Fibroblast of upper back skin (primary cell): ENCODE results near the gene IQCN.

ENCODE experiments used
- DNase-seq: peaks from one replicate; pipeline ENCODE4 v3.0.0-alpha.2; 2013

The IQCN gene, protein sequence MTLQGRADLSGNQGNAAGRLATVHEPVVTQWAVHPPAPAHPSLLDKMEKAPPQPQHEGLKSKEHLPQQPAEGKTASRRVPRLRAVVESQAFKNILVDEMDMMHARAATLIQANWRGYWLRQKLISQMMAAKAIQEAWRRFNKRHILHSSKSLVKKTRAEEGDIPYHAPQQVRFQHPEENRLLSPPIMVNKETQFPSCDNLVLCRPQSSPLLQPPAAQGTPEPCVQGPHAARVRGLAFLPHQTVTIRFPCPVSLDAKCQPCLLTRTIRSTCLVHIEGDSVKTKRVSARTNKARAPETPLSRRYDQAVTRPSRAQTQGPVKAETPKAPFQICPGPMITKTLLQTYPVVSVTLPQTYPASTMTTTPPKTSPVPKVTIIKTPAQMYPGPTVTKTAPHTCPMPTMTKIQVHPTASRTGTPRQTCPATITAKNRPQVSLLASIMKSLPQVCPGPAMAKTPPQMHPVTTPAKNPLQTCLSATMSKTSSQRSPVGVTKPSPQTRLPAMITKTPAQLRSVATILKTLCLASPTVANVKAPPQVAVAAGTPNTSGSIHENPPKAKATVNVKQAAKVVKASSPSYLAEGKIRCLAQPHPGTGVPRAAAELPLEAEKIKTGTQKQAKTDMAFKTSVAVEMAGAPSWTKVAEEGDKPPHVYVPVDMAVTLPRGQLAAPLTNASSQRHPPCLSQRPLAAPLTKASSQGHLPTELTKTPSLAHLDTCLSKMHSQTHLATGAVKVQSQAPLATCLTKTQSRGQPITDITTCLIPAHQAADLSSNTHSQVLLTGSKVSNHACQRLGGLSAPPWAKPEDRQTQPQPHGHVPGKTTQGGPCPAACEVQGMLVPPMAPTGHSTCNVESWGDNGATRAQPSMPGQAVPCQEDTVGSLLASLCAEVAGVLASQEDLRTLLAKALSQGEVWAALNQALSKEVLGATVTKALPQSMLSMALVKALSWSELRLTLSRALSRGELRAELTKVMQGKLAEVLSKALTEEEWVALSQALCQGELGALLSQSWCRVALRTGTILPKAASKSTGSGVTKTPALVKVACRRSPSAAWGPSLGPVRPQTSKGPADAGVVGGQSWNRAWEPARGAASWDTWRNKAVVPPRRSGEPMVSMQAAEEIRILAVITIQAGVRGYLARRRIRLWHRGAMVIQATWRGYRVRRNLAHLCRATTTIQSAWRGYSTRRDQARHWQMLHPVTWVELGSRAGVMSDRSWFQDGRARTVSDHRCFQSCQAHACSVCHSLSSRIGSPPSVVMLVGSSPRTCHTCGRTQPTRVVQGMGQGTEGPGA (N-terminal part only)

DNA sequence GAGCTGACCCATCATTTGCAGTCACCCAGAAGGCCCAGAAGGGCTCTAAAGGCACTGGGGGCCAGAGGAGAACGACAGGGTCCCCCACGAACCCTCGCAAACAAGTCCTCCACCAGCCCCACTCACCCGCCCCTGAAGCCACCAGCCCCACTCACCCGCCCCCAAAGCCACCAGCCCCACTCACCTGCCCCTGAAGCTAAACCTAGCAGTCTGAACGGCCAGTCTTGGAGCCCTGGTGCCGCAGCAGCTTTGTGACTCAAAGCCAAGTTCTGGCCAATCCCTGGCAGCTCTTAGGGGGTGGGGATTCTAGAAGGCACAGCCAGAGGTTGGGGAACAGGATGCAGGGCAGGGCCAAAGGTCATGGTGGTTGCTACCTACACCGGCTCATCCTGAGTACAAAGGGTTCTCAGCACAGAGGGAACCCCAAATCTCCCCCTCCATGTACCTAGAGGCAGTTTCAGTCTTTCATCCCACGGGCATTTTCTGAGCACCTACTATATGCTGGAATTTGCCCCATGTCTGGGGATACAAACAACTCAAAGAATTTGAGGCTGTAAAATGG, at the start of gene IQCN:
Gene IQCN (minus strand): TSS at position 234 of the 562 bp plus-strand sequence. CDS start 4,974 bp downstream, outside the sequence.
- no peak for DNase-seq

DNA sequence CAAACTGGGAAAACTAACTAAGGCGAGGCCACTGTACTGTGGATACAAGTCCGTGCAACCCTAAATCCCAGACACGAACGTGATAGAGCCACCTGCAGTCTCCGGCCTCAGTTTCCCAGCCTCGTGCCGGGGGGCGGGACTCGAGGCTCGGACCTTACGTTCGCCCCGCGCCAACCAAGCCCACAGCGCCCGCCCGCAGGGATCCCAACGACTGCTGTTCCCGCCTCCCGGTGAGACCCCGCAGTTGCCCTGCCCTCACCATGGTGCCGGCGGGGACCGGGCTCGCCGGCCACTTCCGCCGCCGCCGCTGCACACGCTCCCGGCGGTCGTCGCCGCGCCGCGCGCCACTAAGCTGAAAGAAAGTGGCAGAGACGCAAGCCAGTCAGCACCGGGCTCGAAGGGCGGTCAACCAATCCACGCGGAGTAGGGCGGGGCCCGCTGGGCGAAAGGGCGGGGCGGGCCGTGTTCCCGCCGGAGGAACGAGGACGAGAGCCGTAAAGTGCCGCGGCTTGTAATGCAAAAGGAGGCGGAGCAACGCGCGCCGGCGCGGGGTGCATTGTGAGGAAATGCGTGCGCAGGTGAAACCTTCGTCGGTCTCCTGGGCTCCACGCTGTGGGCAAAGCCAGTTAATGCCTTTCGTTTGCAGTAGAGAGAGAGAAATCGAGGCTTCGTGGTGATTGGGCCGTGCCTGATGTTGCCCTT, 48.7 kb upstream of the IQCN start, which contains the start of gene LSM4:
Gene LSM4 (minus strand): TSS at position 318 of the 702 bp plus-strand sequence. CDS start 56 bp downstream, at position 262.
- peak; percentile 96 for DNase-seq

DNA sequence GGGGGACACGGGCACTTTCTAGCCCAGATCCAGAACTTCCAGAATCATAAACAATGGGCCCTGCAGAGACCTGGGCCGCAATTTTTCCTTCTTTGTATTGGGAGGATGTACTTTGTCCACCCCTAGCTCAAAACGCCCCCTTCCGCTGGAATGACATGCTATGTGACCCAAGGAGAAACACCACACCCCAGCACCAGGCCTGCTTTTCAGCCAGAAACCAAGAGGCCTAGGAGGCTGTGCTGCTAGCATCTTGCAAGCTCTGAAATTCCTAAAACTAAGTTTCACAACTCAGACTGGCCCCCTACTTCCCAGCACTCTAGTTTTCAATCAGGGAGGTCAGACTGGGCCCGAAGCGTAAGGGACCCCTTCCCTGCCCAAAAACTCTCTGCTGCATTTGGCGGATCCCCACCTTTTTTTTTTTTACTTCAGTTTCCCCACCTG, 48.1 kb upstream of the IQCN start:
- peak; percentile 65 for DNase-seq

- peak; percentile 39 for DNase-seq
Measured at GRCh38 chr19:18321734-18322102, 47.5 kb upstream of the IQCN start.

DNA sequence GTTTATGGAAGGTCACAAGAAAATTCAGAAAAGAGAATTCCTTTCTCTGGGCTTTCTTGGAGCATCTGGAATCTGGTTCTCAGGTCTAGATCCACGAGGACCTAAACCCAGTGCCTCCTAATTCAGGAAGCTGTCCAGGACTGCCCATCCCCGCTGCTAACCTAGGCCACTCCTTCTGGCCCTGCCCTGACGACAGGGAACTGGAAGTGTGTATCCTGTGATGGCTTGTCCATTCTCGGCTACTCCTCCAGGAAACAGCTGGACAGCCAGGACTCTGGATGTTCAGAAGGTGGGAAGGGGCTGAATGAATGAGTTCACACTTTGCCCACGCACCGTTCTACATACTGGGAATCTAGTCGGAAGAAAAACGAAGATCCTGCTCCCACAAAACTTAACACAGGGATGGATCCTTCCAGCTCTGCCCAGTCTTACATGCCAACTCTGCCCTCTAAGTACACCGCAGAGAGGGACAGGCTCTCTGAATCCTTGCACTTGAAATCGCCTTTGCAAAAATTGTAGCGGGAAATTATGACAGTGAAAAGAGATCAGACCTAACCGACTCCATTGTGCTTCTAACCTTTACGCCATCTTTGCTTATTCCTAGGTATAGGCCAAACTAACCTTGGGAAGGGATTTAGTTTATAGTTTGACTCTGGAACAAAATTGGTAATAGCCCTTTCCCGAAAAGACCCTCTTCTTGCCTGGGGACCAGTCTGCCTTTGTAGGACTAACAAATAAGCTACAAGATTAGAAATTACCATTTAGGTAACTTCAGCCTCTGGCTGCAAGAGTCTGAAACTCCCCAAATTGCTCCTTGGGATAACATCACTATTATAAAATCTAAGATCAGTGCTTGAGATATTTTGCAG, 46.8 kb upstream of the IQCN start:
- no peak for DNase-seq

DNA sequence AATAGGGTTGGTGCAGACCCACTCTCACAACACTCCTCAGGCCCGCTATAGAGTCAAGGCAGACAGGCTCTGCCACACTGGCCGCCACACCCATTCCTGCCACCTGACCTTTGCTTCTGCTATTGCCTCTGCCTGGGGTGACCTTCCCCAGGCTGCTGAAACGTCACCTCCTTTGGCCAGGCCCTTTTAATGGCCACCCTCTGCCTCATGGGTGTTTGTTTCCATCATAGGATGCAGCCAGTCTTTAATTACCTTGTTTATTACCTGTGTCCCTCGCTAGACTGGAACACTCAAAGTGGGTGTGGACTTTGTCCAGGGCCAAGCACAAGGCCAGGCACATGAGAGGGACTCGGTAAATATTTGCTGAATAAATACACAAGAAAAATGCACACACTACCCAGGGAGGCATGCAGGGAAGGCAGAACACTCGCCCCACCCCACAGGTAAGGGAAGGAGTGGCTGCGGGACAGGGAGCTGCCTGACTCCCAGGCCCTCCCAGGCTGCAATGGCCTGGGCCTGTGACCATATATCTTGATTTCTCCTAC, 45.4 kb upstream of the IQCN start:
- DNase-seq: no peak

GRCh38 chr19:18317961-18318800, 43.9 kb upstream of the IQCN start:
- no peak for DNase-seq

DNA sequence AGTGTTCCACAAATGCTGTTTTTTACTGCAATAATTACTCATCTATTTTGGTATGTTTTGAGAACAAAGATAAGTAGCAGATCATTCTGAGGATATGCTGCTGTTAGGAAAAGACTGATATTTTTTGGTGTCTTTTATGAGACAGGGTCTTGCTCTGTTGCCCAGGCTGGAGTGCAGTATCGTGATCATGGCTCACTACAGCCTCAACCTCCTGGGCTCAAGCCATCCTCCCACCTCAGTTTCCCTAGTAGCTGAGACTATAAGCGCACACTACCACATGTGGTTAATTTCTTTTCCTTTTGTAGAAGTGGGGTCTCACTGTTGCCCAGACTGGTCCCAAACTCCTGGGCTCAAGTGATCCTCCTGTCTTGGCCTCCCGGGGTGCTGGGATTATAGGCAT, 39.1 kb upstream of the IQCN start:
- no peak for DNase-seq

- DNase-seq: no peak
Measured at GRCh38 chr19:18312092-18312534, 37.9 kb upstream of the IQCN start.

DNA sequence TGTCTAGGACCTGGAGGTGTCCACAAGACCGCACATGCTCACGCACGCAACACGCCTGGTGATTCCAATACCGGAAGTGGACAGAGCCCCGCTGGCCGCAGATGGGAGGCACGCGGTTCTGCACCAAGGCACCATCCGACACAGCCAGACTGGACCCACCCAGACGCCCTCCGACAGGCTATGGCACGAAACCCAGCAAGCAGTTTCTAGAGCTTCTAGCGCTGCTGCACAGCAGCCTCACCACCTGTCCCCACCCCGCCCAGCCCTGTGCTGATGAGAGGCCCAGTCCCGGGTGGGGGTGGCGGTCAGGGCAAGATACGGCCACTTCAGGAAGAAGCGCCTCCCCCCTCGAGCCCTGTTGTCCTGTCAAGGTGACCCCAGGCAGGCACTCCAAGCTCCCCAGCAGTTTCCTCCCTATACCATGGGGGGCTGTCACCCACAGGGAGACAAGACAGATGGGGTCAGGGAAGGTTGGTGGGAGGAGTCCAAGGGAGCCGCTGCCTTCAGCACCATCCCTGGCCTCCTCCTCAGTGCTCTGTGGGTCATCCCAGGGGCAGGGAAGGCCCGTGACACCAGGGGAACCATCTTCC, 37.3 kb upstream of the IQCN start:
- no peak for DNase-seq

DNA sequence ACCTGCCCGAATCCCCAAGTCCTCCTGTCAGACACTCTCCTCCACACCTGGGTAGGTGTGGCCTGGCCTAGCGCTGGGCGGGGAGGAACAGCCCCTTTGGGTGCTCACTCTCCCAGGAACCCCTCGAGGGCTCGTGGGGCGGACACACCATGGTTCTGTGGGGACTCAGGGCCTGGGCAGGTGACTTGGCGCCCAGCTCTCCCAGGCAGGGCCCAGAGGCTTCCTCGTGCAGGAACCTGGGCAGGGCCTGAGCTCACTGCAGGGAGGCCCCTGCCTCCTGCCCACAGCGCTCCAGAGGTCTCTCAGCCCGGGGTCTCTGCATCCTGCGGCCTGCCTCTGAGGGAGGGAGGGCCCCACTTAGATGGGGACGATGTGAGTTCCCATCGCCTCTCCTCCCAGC, 36.7 kb upstream of the IQCN start:
- DNase-seq: no peak

- no peak for DNase-seq
Measured at GRCh38 chr19:18310118-18310909, 36.1 kb upstream of the IQCN start.

DNA sequence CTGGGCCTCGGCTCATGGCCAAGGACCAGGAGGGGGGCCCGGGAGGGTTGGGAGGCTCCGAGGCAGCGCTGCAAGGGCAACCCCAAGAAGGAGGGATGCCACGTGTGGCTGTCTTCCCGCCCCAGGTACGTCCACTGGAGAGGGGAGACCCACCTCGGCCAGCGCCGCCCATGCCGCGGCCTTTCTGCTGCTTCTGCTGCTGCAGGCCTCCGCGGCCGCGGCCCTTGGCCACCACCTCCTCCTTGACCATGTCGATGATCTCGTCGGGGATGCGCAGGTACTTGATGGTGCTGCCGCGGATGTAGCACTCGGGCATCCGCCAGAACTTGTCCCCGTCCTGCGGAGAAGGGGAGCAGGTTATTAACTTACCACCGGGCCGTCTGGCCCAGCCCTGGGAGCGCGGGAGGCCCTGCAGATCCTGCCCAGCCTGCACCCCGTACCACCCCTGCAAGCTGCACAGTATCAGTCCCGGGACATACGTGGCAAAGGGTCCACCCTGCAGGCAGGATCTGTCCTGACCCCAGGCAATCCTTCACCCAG, 35.3 kb upstream of the IQCN start:
- DNase-seq: no peak

DNA sequence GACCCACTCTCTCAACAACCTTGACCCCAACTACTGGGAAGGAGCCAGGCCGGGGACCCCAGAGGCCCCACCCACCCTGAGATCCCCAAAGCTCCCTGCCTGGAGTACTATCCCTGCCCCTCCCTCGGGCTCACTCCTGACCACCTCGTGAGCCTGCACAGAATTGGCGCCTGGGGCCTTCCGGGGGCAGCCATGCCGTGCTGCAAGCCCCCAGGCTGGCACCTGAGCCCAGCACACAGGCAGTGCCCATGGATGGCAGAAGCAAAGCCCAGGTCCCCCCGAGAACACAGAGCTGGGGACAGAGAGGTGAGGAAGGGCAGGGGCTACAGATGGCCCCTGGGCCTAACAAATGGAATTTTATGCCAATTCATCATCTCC, 34.7 kb upstream of the IQCN start:
- DNase-seq: no peak

GRCh38 chr19:18308051-18308947, 34.0 kb upstream of the IQCN start:
- DNase-seq: no peak

GRCh38 chr19:18307271-18307681, 33.0 kb upstream of the IQCN start:
- DNase-seq: no peak

DNA sequence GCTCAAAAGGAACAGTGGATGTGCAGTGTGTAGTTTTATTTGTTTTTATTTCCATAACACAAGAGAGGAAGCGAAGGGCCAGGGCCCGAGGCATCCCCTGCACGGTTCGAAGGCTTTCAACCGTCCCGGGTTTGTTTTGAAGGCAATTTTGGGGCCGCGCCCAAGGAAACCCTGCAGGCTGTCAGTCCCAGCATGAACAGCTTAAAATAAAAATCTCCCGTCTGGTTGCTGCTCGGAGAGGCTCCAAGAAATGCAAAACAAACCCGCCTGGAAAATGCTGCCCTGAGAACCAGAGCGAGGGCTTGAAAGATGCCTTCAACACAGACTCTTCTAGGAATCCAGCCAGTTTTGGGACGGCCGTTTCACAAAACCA, 32.6 kb upstream of the IQCN start:
- DNase-seq: no peak
